ENCODE measurements around the gene AEN.

Gene AEN

GRCh38 chr15:88608607-88609181, 12.4 kb upstream of the AEN start:
- Mint-ChIP-seq H3K27ac (no peak overlapping the region), H3K9me3 (no peaks in the 10 kb centered on the region), H3K27me3 (peaks cover 96% of the 10 kb centered on the region), H3K4me1 (peaks cover 34% of the 10 kb centered on the region), H3K4me3 (no peak overlapping the region)
- no peak for DNase-seq
- no peak for ATAC-seq

GRCh38 chr15:88609344-88610090, 11.6 kb upstream of the AEN start:
- ATAC-seq (no peak), DNase-seq (no peak)
- peaks cover 25% of the 10 kb centered on the region for H3K4me1 Mint-ChIP-seq
- H3K27me3 Mint-ChIP-seq = peaks cover 88% of the 10 kb centered on the region
- no peak overlapping the region for H3K4me3 Mint-ChIP-seq
- no peak overlapping the region for H3K27ac Mint-ChIP-seq
- H3K9me3 Mint-ChIP-seq = no peaks in the 10 kb centered on the region

- ATAC-seq = no peak
- H3K9me3 Mint-ChIP-seq = no peaks in the 10 kb centered on the region
Observed at GRCh38 chr15:88610701-88611231, 10.4 kb upstream of the AEN start.

GRCh38 chr15:88612186-88612796, 8.8 kb upstream of the AEN start:
- ATAC-seq = no peak
- no peak for DNase-seq
- Mint-ChIP-seq H3K27me3 (peaks cover 60% of the 10 kb centered on the region), H3K27ac (no peak overlapping the region), H3K4me1 (peaks cover 6% of the 10 kb centered on the region), H3K4me3 (no peak overlapping the region), H3K9me3 (no peaks in the 10 kb centered on the region)

More at GRCh38 chr15:88610701-88611231, 10.4 kb upstream of the AEN start:
- peaks cover 13% of the 10 kb centered on the region for H3K4me1 Mint-ChIP-seq
- H3K27me3 Mint-ChIP-seq = peaks cover 76% of the 10 kb centered on the region
- H3K4me3 Mint-ChIP-seq = no peak overlapping the region
- DNase-seq = no peak
- no peak overlapping the region for H3K27ac Mint-ChIP-seq

- ATAC-seq (no peak), DNase-seq (no peak)
- peaks cover 52% of the 10 kb centered on the region for H3K27me3 Mint-ChIP-seq
- H3K4me1 Mint-ChIP-seq = peaks cover 6% of the 10 kb centered on the region
- no peak overlapping the region for H3K4me3 Mint-ChIP-seq
- no peak overlapping the region for H3K27ac Mint-ChIP-seq
- no peaks in the 10 kb centered on the region for H3K9me3 Mint-ChIP-seq
Observed at GRCh38 chr15:88613074-88613944, 7.8 kb upstream of the AEN start.

- ATAC-seq = no peak
- Mint-ChIP-seq H3K9me3 (no peaks in the 10 kb centered on the region), H3K4me3 (no peak overlapping the region)
Observed at GRCh38 chr15:88615303-88616107, 5.6 kb upstream of the AEN start.

GRCh38 chr15:88616240-88616639, 4.9 kb upstream of the AEN start:
- peaks cover 33% of the 10 kb centered on the region for H3K27me3 Mint-ChIP-seq
- peaks cover 14% of the 10 kb centered on the region for H3K4me1 Mint-ChIP-seq
- DNase-seq (no peak), ATAC-seq (no peak)
- H3K9me3 Mint-ChIP-seq = no peaks in the 10 kb centered on the region
- H3K27ac Mint-ChIP-seq = no peak overlapping the region
- H3K4me3 Mint-ChIP-seq = no peak overlapping the region

More at GRCh38 chr15:88615303-88616107, 5.6 kb upstream of the AEN start:
- DNase-seq = no peak
- no peak overlapping the region for H3K27ac Mint-ChIP-seq
- peaks cover 9% of the 10 kb centered on the region for H3K4me1 Mint-ChIP-seq
- peaks cover 40% of the 10 kb centered on the region for H3K27me3 Mint-ChIP-seq

GRCh38 chr15:88617031-88617722, 4.0 kb upstream of the AEN start:
- ATAC-seq (no peak), DNase-seq (no peak)
- H3K4me1 Mint-ChIP-seq = peaks cover 16% of the 10 kb centered on the region
- peaks cover 23% of the 10 kb centered on the region for H3K27me3 Mint-ChIP-seq
- no peaks in the 10 kb centered on the region for H3K9me3 Mint-ChIP-seq
- H3K4me3 Mint-ChIP-seq = no peak overlapping the region
- peak overlapping the region in 1 of 2 donors; percentile 29 for H3K27ac Mint-ChIP-seq

GRCh38 chr15:88617790-88618189, 3.4 kb upstream of the AEN start:
- peak overlapping the region in 1 of 2 donors; percentile 29 for H3K27ac Mint-ChIP-seq
- H3K4me3 Mint-ChIP-seq = no peak overlapping the region
- H3K27me3 Mint-ChIP-seq = peaks cover 17% of the 10 kb centered on the region
- H3K4me1 Mint-ChIP-seq = peaks cover 22% of the 10 kb centered on the region
- DNase-seq (no peak), ATAC-seq (no peak)
- no peaks in the 10 kb centered on the region for H3K9me3 Mint-ChIP-seq

- ATAC-seq = no peak
- Mint-ChIP-seq H3K27me3 (peaks cover 9% of the 10 kb centered on the region), H3K4me1 (peaks cover 25% of the 10 kb centered on the region), H3K27ac (no peak overlapping the region), H3K4me3 (no peak overlapping the region), H3K9me3 (no peaks in the 10 kb centered on the region)
- DNase-seq = no peak
Observed at GRCh38 chr15:88618686-88619085, 2.5 kb upstream of the AEN start.

- H3K9me3 Mint-ChIP-seq = no peaks in the 10 kb centered on the region
- H3K4me3 Mint-ChIP-seq = no peak overlapping the region
- H3K4me1 Mint-ChIP-seq = peaks cover 36% of the 10 kb centered on the region
- DNase-seq (no peak), ATAC-seq (no peak)
- H3K27ac Mint-ChIP-seq = no peak overlapping the region
- peaks cover 9% of the 10 kb centered on the region for H3K27me3 Mint-ChIP-seq
Observed at GRCh38 chr15:88619796-88620195, 1.3 kb upstream of the AEN start.

- ATAC-seq (peak; percentile 44), DNase-seq (peak; percentile 52 to 62)
- H3K4me3 Mint-ChIP-seq = peak overlapping the region; percentile 90 to 98
- H3K9me3 Mint-ChIP-seq = no peaks in the 10 kb centered on the region
- H3K27me3 Mint-ChIP-seq = peaks cover 9% of the 10 kb centered on the region
- peaks cover 56% of the 10 kb centered on the region for H3K4me1 Mint-ChIP-seq
- H3K27ac Mint-ChIP-seq = peak overlapping the region; percentile 98 to 99
Observed at GRCh38 chr15:88621789-88622604, 857 bp downstream of the AEN start.

- Mint-ChIP-seq H3K9me3 (no peaks in the 10 kb centered on the region), H3K4me3 (peak overlapping the region; percentile 90 to 98), H3K27me3 (peaks cover 9% of the 10 kb centered on the region), H3K4me1 (peaks cover 62% of the 10 kb centered on the region), H3K27ac (peak overlapping the region; percentile 98 to 99)
- no peak for DNase-seq
- ATAC-seq = no peak
Observed at GRCh38 chr15:88622605-88622975, 1.4 kb downstream of the AEN start.

All from stimulated activated naive CD8-positive, alpha-beta T cell treated with anti-CD3 and anti-CD28 coated beads, Interleukin-15, amount 100 ng/mL, for 72 hours (primary cell).